ENCODE data around the gene ZNF281.

DNA sequence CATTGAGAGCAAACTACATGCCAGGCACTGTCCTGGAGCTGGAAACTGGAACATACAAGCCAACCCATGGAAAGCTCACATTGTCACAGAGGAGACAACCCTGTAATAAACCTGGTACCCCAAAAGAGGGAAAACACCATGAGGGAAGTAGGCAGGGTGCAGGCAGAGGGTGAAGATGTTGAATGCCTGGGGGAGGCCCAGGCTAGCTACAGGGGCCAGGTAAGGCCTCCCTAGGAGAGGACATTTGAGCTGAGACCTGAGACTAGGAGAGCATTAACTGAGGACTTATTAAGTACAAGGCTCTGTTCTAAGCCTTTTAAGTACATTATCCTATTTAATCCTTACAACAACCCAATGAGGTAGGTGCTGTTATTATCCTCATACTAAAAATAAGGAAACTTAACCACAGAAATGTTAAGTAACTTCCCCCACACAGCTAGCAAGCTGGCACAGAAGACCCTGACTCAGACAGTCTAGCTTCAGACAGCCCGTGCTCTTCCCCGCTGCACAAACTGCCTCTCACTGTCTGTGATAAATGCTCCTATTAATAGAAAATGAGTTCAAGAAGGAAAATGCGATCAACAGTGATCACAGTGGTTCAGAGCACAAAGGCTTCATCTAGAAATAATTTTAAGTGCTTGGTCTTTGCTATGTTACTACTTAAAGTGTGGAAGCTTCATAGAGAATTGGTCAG lies 41.8 kb downstream of the ZNF281 start:
- TF ChIP-seq CTCF (IDR thresholded peaks at IDR 0.05) (no peak), POLR2A (IDR thresholded peaks at IDR 0.05) (no peak)

Measured in uterus (tissue), 2 donors.